GM12878 (cell line): ENCODE results near the gene MEAF6. TPM values are rescaled to one million over a fixed set of nuclear protein-coding genes. Genes with fewer than 3 reads are reported as not detected.

ENCODE experiments used
- ATAC-seq: fragments of 200-7000 bp; cut with Tn5 transposase; 3 replicates; pipeline ENCODE4 v1.9.1; 2020; ENCODE audit warnings: mild to moderate bottlenecking, moderate library complexity
- BruUV-seq: library from RNA; stranded (reverse); fragments of 400-500 nt; replicated peaks from 2 replicates; lab custom pipeline; 2021; lab: Mats Ljungman, UMichigan
- CTCF ChIA-PET: fragments of 300-600 bp; sonication (Branson Sonifier 250); formaldehyde crosslinking; extraction: SDS; loops from one replicate; lab custom pipeline; 2021; ENCODE audit warnings: inconsistent platforms; lab: Yijun Ruan, JAX
- POLR2A ChIA-PET: fragments of 350-600 bp; formaldehyde crosslinking; extraction: SDS; loops from one replicate; lab custom pipeline; 2021; ENCODE audit warnings: inconsistent platforms; lab: Charles Lee
- RAD21 ChIA-PET: fragments of 300-600 bp; sonication (Branson Sonifier 250); formaldehyde crosslinking; loops from one replicate; lab custom pipeline; 2023; ENCODE audit warnings: antibody characterized with exemption; ENCODE audit not compliant: unreplicated experiment; lab: Charles Lee
- SMC1A ChIA-PET: fragments of 300-600 bp; sonication (Branson Sonifier 250); formaldehyde crosslinking; loops from one replicate; lab custom pipeline; 2023; ENCODE audit not compliant: unreplicated experiment, uncharacterized antibody; lab: Charles Lee
- DNase-seq: peaks from one replicate; pipeline ENCODE4 v3.0.0-alpha.2; 2011; ENCODE audit warnings: low read depth, low spot score
- FAIRE-seq: peaks from 3 replicates; lab custom pipeline; 2011; peaks lifted over from hg19 to GRCh38; lab: Jason Lieb, UNC
- H2AFZ ChIP-seq: 2 replicates; pipeline ENCODE4 v1.6.0; 2011; ENCODE audit warnings: low read depth, low read length, control low read depth; ENCODE audit not compliant: control insufficient read depth
- H3K27ac ChIP-seq: 2 replicates; pipeline ENCODE4 v1.5.1; 2011; ENCODE audit warnings: control low read depth; ENCODE audit not compliant: control insufficient read depth, insufficient read depth
- H3K27me3 ChIP-seq, 2 experiments: replicated peaks in 1 of 2; 2 replicates each; pipeline versions ENCODE4 v1.6.0 to v1.6.1; 2011; ENCODE audit warnings: low read length in 1 of 2; ENCODE audit not compliant: control insufficient read depth in 2 of 2, insufficient read depth in 2 of 2
- H3K36me3 ChIP-seq, 2 experiments: 2 replicates each; pipeline ENCODE4 v1.5.1; 2011; ENCODE audit warnings: low read length in 1 of 2; ENCODE audit not compliant: control insufficient read depth in 2 of 2, insufficient read depth in 2 of 2
- H3K4me1 ChIP-seq: 2 replicates; pipeline ENCODE4 v1.6.1; 2011; ENCODE audit warnings: mild to moderate bottlenecking, low read length, moderate library complexity, mixed read lengths; ENCODE audit not compliant: control insufficient read depth, insufficient read depth
- H3K4me2 ChIP-seq: 2 replicates; pipeline ENCODE4 v1.6.0; 2011; ENCODE audit warnings: control low read depth; ENCODE audit not compliant: control insufficient read depth, insufficient read depth
- H3K4me3 ChIP-seq: fragments of 200-600 bp; sonication (generic); 2 replicates; pipeline ENCODE4 v1.5.1; 2016
- H3K79me2 ChIP-seq: 2 replicates; pipeline ENCODE4 v1.6.0; 2011; ENCODE audit warnings: low read length; ENCODE audit not compliant: control insufficient read depth, insufficient read depth
- H3K9ac ChIP-seq: 2 replicates; pipeline ENCODE4 v1.8.0; 2011; ENCODE audit warnings: low read length, control low read depth, mixed read lengths; ENCODE audit not compliant: control insufficient read depth, insufficient read depth
- H3K9me3 ChIP-seq: replicated peaks from 3 replicates; pipeline ENCODE4 v1.5.1; 2011; ENCODE audit warnings: mild to moderate bottlenecking, low read length; ENCODE audit not compliant: control insufficient read depth, insufficient read depth
- H4K20me1 ChIP-seq: 2 replicates; pipeline ENCODE4 v1.6.0; 2011; ENCODE audit not compliant: control insufficient read depth, insufficient read depth
- CREM ChIP-seq: IDR thresholded peaks from 2 replicates; pipeline ENCODE4 v1.6.1; 2014; ENCODE audit warnings: antibody characterized with exemption, low read depth
- EP300 ChIP-seq, 2 experiments: fragments of 150-350 bp in 1 of 2; IDR thresholded peaks; 2 replicates each; pipeline ENCODE4 v1.6.1; 2011 to 2012; ENCODE audit warnings: low read depth in 2 of 2, low read length in 2 of 2, borderline replicate concordance in 1 of 2, improper control_type of control experiment in 1 of 2, inconsistent platforms in 1 of 2; ENCODE audit not compliant: control insufficient read depth in 1 of 2
- MYB ChIP-seq: fragments of 150-350 bp; IDR thresholded peaks from 2 replicates; pipeline ENCODE4 v1.6.1; 2014; ENCODE audit warnings: mild to moderate bottlenecking, low read depth, low read length, borderline replicate concordance
- POLR2AphosphoS2 ChIP-seq: IDR thresholded peaks from 2 replicates; pipeline ENCODE4 v1.6.1; 2011; ENCODE audit warnings: low read depth, mild to moderate bottlenecking, low read length, improper control_type of control experiment, moderate library complexity
- RCOR1 ChIP-seq: conservative IDR thresholded peaks from 2 replicates; pipeline ENCODE4 v1.6.1; 2012; ENCODE audit warnings: low read depth, low read length, improper control_type of control experiment
- STAT3 ChIP-seq: IDR thresholded peaks from 2 replicates; pipeline ENCODE4 v1.6.1; 2011; ENCODE audit warnings: low read depth, low read length, improper control_type of control experiment
- USF1 ChIP-seq: IDR thresholded peaks from 2 replicates; pipeline ENCODE4 v1.6.1; 2011; ENCODE audit warnings: borderline replicate concordance, low read depth, mild to moderate bottlenecking, moderate library complexity, mixed read lengths, low read length; ENCODE audit not compliant: insufficient read depth; ENCODE audit errors: extremely low read length
- YBX1 ChIP-seq: fragments of 450-650 bp; IDR thresholded peaks from 2 replicates; pipeline ENCODE4 v1.6.1; 2016; ENCODE audit warnings: antibody characterized with exemption
- YY1 ChIP-seq: IDR thresholded peaks from 2 replicates; pipeline ENCODE4 v1.6.1; 2011; ENCODE audit warnings: low read depth, mild to moderate bottlenecking, low read length
- ZSCAN29 ChIP-seq: fragments of 450-650 bp; IDR thresholded peaks from 2 replicates; pipeline ENCODE4 v1.6.1; 2017; ENCODE audit warnings: mild to moderate bottlenecking, moderate library complexity
- ZZZ3 ChIP-seq: IDR thresholded peaks from 2 replicates; pipeline ENCODE4 v1.6.1; 2011; ENCODE audit warnings: low read depth; ENCODE audit not compliant: control insufficient read depth, insufficient read length
- WGBS: methylation state at CpG from one replicate; pipeline ENCODE4 v1.1.6; 2016; ENCODE audit warnings: low lambda C conversion rate; ENCODE audit not compliant: insufficient replicate concordance, insufficient coverage; ENCODE audit errors: missing lambda C conversion rate; 5-methylcytosine and 5-hydroxymethylcytosine counted together
- in situ Hi-C: fragments of 300-500 bp; cut with MboI; formaldehyde crosslinking; loops from 9 replicates; pipeline ENCODE4 v1.14.3; 2018; ENCODE audit warnings: mixed read lengths
- intact Hi-C: fragments of 100-400 bp; cut with micrococcal nuclease; formaldehyde crosslinking; loops from one replicate; pipeline ENCODE4 v1.14.2; 2022; ENCODE audit not compliant: unreplicated experiment
- polyA plus RNA-seq, 11 experiments: library from polyadenylated mRNA; depleted of rRNA in 4 of 11; unstranded in 6 of 11; stranded (reverse) in 5 of 11; fragments of >200 nt; fragmentation: Nextera tagmentation in 4 of 11; fragmentation: Illumina TruSeq in 1 of 11; extraction: Ambion mirVana in 4 of 11; extraction: Trizol in 1 of 11; gene quantifications; 1 replicate in 1 of 11; 2 replicates in 10 of 11; pipeline versions ENCODE4 v1.2.1 to v1.2.3, GENCODE V29; 2011 to 2016; ENCODE audit warnings: inconsistent platforms in 2 of 11, missing spikeins in 2 of 11, low read depth in 1 of 11
- total RNA-seq, 4 experiments: library from RNA; depleted of rRNA in 3 of 4; stranded (reverse); fragments of >200 nt in 3 of 4; fragmentation: Illumina TruSeq in 1 of 4; extraction: Trizol in 1 of 4; gene quantifications; 2 replicates each; pipeline versions ENCODE4 v1.2.1 to v1.2.3, GENCODE V29; 2013 to 2021
- TF ChIP-seq, protein P1 (sequence below), 3 experiments: IDR thresholded peaks in 2 of 3; conservative IDR thresholded peaks in 1 of 3; 2 replicates each; pipeline ENCODE4 v1.5.1; 2011; ENCODE audit warnings: low read depth in 3 of 3, low read length in 3 of 3, mild to moderate bottlenecking in 3 of 3, control low read depth in 2 of 3, moderate library complexity in 2 of 3, inconsistent platforms in 1 of 3, mixed read lengths in 1 of 3; ENCODE audit not compliant: control insufficient read depth in 2 of 3, insufficient read depth in 1 of 3; ENCODE audit errors: extremely low read depth in 1 of 3

MEAF6 gene
- total and polyA plus RNA-seq, 10 of the 15 experiments (the other 5 are each of a cell fraction or from before 2014, with no cell fraction given): 30.8 to 75.0 (median 58.1) TPM

DNA sequence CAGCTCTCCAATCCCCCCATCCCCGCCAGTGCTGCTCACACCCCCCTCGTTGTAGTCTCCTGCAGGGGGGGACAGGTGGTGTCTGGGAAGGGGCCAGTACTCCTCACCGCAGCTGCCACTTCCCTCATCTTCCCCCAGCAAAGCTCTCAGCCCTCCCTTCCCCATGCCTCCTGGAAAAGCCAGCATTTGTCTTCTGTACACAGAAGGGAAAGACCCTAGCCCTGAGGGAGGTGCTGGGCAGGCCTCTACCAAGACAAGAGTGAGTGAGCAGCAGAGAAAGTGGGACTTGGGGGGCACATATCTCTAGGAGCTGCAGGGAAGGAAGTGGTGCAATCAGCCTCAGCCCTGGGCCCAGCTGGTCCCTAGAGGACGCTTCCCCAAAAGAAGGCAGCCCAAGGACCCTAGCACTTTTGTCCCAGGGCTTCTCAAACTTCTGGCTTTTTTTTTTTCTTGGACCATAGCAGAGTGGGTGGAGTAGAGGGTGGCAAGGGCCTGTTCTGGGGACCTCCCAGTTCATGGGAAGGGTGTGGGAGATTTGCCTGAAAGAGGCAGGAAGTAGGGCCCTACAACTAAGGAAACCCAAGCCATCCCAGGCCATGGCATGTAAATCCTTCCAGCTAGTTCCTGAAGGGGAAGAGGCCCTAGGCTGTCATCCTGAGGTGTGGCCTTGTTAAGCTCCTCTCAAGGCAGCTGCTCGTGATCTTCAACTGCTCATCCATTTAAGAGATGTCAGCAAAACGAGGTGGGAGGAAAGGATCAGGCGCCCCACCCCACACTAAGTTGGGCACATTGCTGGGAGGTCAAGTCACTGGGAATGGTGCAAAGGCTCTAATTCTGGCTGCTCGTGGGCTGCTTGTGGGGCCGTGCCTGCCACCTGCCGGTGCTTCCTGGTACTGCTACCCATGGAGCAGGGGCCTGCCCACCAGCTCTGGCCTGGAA is 27.6 kb downstream of the MEAF6 start (continued):
- TF ChIP-seq, protein P1, sequence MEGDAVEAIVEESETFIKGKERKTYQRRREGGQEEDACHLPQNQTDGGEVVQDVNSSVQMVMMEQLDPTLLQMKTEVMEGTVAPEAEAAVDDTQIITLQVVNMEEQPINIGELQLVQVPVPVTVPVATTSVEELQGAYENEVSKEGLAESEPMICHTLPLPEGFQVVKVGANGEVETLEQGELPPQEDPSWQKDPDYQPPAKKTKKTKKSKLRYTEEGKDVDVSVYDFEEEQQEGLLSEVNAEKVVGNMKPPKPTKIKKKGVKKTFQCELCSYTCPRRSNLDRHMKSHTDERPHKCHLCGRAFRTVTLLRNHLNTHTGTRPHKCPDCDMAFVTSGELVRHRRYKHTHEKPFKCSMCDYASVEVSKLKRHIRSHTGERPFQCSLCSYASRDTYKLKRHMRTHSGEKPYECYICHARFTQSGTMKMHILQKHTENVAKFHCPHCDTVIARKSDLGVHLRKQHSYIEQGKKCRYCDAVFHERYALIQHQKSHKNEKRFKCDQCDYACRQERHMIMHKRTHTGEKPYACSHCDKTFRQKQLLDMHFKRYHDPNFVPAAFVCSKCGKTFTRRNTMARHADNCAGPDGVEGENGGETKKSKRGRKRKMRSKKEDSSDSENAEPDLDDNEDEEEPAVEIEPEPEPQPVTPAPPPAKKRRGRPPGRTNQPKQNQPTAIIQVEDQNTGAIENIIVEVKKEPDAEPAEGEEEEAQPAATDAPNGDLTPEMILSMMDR (IDR thresholded peaks at IDR 0.05 in 2 of 3, conservative IDR thresholded peaks at IDR 0.05 in 1 of 3; ENCODE audit: control insufficient read depth in 2 of 3, extremely low read depth in 1 of 3, insufficient read depth in 1 of 3, low read depth in 3 of 3, low read length in 3 of 3): peak; percentile 94 to 99 (median 99)

GRCh38 chr1:37485902-37486679 is 28.5 kb downstream of the MEAF6 start:
- no peak for DNase-seq
- SMC1A ChIA-PET: interaction anchor here (0.9 to 4.7 kb wide), 11 partner anchors 8 to 203 kb away, joined by 4 to 128 read pairs (median 23); partner anchors contain the start of gene ZC3H12A
- Histone ChIP-seq H3K9me3 (no peaks in the 10 kb centered on the region), H3K4me2 (no peak overlapping the region; the same call in 1 of the 2 replicates), H3K4me1 (peaks cover 9% of the 10 kb centered on the region), H3K79me2 (peaks cover 9% of the 10 kb centered on the region), H2AFZ (no peak overlapping the region), H3K36me3 (peaks cover 25 to 29% of the 10 kb centered on the region in 2 experiments; a peak in 3 of 4 replicates), H3K27ac (0 out of 2 replicates have a peak overlapping the region, but pooled peaks have one; percentile 15), H4K20me1 (no peaks in the 10 kb centered on the region; the same call in 1 of the 2 replicates), H3K27me3 (no peaks in the 10 kb centered on the region), H3K4me3 (no peak overlapping the region), H3K9ac (no peak overlapping the region)
- RAD21 ChIA-PET: interaction anchor here (0.8 to 8.3 kb wide), 6 partner anchors 10 to 32 kb away, joined by 3 to 166 read pairs (median 10); partner anchors contain the start of gene ZC3H12A
- no peak for ATAC-seq
- POLR2A ChIA-PET: interaction anchor here (0.6 to 3.6 kb wide), 4 partner anchors 10 to 39 kb away, joined by 4 to 35 read pairs (median 4); partner anchors contain the start of gene ZC3H12A
- no TSS peak for BruUV-seq
- intact Hi-C loops: no loop called here
- WGBS: 48% methylated on average over 6 of the region's 6 CpGs
- FAIRE-seq: no peak
- CTCF ChIA-PET: interaction anchor here (0.8 to 8.1 kb wide), 14 partner anchors 10 to 374 kb away, joined by 3 to 289 read pairs (median 16); partner anchors contain the start of genes MEAF6, MTF1 and ZC3H12A
- in situ Hi-C loops: no loop called here
- no peak for TF ChIP-seq RCOR1
- TF ChIP-seq EP300 (IDR thresholded peaks at IDR 0.05; ENCODE audit: borderline replicate concordance in 1 of 2, control insufficient read depth in 1 of 2, low read depth in 2 of 2, low read length in 2 of 2): no peak
- no peak for TF ChIP-seq YBX1
- no peak for TF ChIP-seq MYB
- TF ChIP-seq CREM: no peak
- no peak for TF ChIP-seq YY1
- no peak for TF ChIP-seq ZZZ3
- no peak for TF ChIP-seq USF1
- no peak for TF ChIP-seq STAT3
- no peak for TF ChIP-seq ZSCAN29
- TF ChIP-seq POLR2AphosphoS2: no peak
